Measurements from ENCODE around the gene STAT5B.

- TF ChIP-seq HMGA2 (CRISPR knock-in tag; IDR thresholded peaks at IDR 0.05) = no peak
- TF ChIP-seq FOXP1 (CRISPR knock-in tag; IDR thresholded peaks at IDR 0.05; ENCODE audit: borderline replicate concordance) = no peak
- TF ChIP-seq SP1 (CRISPR knock-in tag; conservative IDR thresholded peaks at IDR 0.05) = no peak
- no peak for TF ChIP-seq CTCF (IDR thresholded peaks at IDR 0.05)
- no peak for TF ChIP-seq ATF3 (CRISPR knock-in tag; conservative IDR thresholded peaks at IDR 0.05)
- no peak for TF ChIP-seq ZNF263 (CRISPR knock-in tag; IDR thresholded peaks at IDR 0.05; ENCODE audit: low read depth)
- no peak for TF ChIP-seq ZNF423 (CRISPR knock-in tag; IDR thresholded peaks at IDR 0.05)
These were observed 84.9 kb downstream of the STAT5B start for GRCh38 chr17:42191275-42191608.
